Raji (cell line): Measurements from ENCODE around the gene ZNF630.

Experiments used
- POLR2A ChIP-seq: IDR thresholded peaks from 2 replicates; pipeline ENCODE4 v1.6.1; 2011; ENCODE audit warnings: low read depth, low read length, control low read depth; ENCODE audit not compliant: insufficient read depth

The ZNF630 gene

DNA sequence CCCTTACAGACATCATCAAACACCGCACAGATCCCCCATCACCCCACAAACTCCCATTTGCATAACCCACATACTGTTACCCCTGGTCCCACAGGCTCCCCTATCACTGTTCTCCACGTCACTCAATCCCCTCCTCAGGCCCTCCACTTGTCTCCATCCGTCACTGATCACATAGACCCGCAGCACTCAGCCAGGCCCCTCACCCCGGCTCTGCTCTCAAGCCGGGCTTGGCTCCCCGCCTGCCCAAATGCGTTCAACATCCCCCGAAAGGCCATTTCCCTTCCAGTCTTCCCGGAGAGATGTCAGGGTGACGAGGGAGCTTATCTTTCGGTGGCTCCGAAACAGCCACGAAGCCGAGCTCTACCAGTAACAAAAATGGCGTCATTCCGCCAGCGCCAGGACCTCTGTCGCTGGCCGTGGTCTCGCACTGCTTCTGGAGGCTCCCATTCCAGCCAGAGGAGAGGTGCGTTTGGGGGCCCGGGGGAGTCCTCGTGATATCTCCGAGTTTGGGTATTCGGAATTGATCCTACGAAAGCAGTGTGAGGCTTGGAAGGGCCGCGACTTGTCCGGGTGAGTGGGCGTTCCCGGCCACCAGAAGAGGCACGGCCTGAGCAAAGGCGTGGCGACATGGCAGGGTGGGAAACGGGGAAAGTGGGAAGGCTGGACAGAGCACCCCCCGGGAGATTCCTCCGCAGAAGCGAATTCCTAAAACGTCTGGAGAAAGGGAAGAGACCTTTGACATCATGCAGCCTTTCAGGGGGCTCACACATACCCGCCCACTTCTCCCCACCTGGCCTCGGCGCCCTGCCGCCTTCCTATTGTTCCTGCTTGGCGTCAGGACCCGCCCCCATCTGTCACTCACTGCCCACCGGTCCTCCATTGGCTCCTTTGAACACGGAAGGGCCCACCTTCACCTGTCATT lies at the start of gene ZNF630:
Gene ZNF630, minus strand, starts transcription at position 577 of the 922 bp plus-strand sequence. CDS start 4,754 bp downstream, outside the sequence.
- peak; percentile 50 for TF ChIP-seq POLR2A

GRCh38 chrX:48107717-48108116 lies 36.3 kb upstream of the ZNF630 start:
- TF ChIP-seq POLR2A = no peak

GRCh38 chrX:48102874-48103374 lies 31.5 kb upstream of the ZNF630 start:
- no peak for TF ChIP-seq POLR2A

DNA sequence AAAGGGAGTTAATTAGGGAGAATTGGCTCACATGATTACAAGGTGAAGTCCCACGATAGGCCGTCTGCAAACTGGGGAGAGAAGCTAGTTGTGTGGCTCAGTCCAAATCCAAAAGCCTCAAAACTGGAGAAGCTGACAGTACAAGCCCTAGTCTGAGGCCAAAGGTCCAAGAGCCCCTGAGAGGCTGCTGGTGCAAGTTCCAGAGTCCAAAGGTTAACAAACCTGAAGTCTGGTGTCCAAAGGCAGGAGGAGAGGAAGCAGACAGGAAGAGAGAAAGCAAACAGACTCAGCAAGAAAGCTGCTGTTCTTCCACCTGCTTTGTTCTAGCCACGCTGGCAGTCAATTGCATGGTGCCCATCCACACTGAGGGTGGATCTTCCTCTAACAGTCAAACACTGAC lies 30.0 kb upstream of the ZNF630 start:
- TF ChIP-seq POLR2A = no peak

- TF ChIP-seq POLR2A = no peak
These were observed 18.7 kb upstream of the ZNF630 start for GRCh38 chrX:48090123-48090522.

- TF ChIP-seq POLR2A = no peak
These were observed 14.6 kb upstream of the ZNF630 start for GRCh38 chrX:48086082-48086481.

- no peak for TF ChIP-seq POLR2A
These were observed 12.3 kb upstream of the ZNF630 start for GRCh38 chrX:48083706-48084105.

DNA sequence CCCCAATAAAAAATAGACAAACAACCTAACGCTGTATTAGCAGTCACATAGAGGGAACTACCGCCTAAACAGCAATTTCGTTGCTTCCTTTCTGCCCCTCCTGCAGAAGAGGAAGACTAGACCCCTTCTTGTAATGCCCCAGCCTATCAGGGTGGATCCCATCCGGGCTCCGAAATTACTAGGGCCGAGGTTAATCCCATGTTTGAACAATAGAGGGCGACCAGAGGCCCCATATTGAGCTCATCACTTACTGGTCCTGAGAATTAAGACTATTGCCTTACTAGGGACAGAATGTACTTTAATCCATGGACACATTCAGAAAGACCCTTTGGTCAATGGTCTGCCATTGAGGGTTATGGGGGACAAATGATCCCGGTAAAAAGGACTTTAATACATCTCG lies 11.8 kb upstream of the ZNF630 start:
- TF ChIP-seq POLR2A = no peak

GRCh38 chrX:48076343-48076742 lies 4.9 kb upstream of the ZNF630 start:
- TF ChIP-seq POLR2A = no peak

GRCh38 chrX:48071986-48072605 lies 656 bp upstream of the ZNF630 start:
- no peak for TF ChIP-seq POLR2A

GRCh38 chrX:48068096-48068887 lies 3.1 kb downstream of the ZNF630 start:
- no peak for TF ChIP-seq POLR2A

DNA sequence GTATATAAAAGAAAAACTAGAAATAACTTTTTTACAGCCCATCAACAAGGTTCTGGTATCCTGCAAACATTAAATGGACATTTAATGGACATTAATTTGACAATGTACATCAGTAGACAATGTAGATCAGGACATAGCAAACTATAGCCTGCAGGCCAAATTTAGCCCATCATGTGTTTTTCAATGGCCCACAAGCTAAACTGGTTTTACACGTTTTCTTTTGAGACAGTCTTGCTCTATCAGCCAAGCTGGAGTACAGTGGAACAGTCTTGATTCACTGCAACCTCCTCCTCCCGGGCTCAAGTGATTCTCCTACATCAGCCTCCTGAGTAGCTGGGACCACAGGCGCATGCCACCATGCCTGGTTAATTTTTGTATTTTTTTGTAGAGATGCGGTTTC lies 7.2 kb downstream of the ZNF630 start:
- no peak for TF ChIP-seq POLR2A

- TF ChIP-seq POLR2A = no peak
These were observed 12.2 kb downstream of the ZNF630 start for GRCh38 chrX:48059296-48059639.

DNA sequence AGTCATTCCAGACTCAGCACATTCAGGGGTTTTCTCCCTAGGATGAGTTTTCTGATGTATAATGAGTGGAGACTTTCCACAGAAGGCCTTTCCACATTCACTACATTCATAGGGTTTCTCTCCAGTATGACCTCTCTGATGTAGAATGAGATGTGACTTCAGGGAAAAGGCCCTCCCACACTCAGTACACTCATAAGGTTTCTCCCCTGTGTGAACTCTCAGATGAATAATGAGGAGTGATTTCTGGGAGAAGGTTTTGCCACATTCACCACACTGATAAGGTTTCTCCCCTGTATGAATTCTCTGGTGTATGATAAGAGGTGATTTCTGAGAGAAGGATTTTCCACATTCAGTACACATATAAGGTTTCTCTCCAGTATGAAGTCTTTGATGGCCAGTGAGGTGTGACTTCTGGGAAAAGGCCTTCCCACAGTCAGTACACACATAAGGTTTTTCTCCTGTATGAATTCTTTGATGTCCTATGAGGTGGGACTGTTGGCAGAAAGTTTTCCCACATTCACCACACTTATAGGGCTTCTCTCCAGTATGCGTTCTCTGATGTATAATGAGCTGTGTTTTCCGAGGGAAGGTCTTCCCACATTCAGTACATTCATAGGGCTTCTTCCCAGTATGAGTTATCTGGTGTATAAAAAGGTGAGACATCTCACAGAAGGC lies 12.7 kb downstream of the ZNF630 start:
- no peak for TF ChIP-seq POLR2A

DNA sequence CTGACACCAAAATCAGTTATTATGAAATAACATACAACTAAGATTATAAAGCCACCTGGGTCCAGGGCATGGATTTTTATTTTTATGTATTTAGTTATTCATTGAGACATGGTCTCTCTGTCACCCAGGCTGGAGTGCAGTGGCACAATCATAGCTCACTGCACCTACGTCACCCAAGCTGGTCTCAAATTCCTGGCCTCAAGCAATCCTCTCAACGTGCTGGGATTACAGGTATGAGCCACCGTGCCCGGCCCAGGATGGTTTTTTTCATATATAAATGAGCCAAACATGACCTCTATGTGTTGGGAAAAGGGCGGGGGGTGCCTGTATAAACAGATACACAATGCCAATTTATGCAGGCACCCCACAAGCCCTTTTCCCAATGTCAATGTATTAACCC lies 24.6 kb downstream of the ZNF630 start:
- no peak for TF ChIP-seq POLR2A
